ENCODE results near the gene FBL. TPM values are rescaled to one million over a fixed set of nuclear protein-coding genes. Genes with fewer than 3 reads are reported as not detected.
"Not testable (repeated sequence)": the region's sequence is repeated elsewhere in the genome, so short reads cannot be mapped to it uniquely, and the experiment has no call there.

Gene FBL
- total RNA-seq, 4 donors from 2014 or later, result 193 to 333 (median 273) TPM

DNA sequence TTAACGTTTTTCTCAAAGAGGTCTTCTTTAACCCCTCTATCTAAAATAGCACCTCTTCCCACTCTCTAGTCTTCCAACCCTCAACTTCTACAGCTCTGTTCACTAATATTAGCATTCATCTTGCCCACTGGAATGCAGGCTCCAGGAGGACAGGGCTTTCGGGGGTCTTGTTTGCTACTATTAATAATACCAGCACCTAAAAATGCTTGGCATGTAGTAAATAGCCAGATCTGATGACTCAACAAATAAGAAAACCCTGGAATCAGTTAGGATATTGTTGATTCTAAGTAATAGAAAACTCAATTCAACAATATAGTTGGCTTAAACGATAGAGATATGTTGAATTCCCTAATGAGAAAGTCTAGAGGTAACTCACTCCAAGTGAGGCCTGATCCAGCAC, 26.4 kb downstream of the FBL start:
- DNase-seq (ENCODE audit: low spot score in 2 of 2), result no peak
- no peak overlapping the region for H3K27ac ChIP-seq
- no peaks in the 10 kb centered on the region for H3K9me3 ChIP-seq
- TF ChIP-seq, protein P1, sequence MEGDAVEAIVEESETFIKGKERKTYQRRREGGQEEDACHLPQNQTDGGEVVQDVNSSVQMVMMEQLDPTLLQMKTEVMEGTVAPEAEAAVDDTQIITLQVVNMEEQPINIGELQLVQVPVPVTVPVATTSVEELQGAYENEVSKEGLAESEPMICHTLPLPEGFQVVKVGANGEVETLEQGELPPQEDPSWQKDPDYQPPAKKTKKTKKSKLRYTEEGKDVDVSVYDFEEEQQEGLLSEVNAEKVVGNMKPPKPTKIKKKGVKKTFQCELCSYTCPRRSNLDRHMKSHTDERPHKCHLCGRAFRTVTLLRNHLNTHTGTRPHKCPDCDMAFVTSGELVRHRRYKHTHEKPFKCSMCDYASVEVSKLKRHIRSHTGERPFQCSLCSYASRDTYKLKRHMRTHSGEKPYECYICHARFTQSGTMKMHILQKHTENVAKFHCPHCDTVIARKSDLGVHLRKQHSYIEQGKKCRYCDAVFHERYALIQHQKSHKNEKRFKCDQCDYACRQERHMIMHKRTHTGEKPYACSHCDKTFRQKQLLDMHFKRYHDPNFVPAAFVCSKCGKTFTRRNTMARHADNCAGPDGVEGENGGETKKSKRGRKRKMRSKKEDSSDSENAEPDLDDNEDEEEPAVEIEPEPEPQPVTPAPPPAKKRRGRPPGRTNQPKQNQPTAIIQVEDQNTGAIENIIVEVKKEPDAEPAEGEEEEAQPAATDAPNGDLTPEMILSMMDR (IDR thresholded peaks at IDR 0.05), result no peak
- no peak for TF ChIP-seq EP300 (IDR thresholded peaks at IDR 0.05)
- no peak for TF ChIP-seq POLR2A (IDR thresholded peaks at IDR 0.05)
- TF ChIP-seq POLR2AphosphoS5 (IDR thresholded peaks at IDR 0.05), result no peak
- H3K27me3 ChIP-seq, result no peaks in the 10 kb centered on the region
- H3K36me3 ChIP-seq, result no peaks in the 10 kb centered on the region
- 89% methylated on average over 3 of the region's 3 CpGs for WGBS
- no peak overlapping the region for H3K4me3 ChIP-seq
- peaks cover 11% of the 10 kb centered on the region for H3K4me1 ChIP-seq

DNA sequence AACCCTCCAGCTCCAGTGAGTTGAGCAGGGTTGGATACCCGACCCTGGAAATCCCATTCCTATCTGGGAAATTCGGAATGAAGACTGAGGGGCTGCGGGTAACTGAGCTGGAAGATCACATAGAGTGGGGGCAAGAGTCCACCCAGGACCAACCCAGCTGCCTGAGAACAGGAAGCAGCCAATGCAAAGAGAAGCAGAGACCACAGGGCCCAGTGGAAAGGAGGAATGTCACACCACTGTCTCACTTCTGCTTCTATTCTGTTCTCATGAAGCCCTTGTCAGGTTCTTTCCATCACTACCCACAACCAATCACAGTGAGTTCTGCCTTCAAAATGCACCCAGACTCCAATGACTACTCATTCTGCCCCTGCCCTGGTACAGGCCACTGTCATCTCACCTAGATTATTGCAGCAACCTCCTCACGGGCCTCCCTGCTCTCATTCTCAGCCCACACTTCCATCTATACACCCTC, 27.5 kb downstream of the FBL start:
- DNase-seq (ENCODE audit: low spot score in 2 of 2), result no peak
- H3K27me3 ChIP-seq, result no peaks in the 10 kb centered on the region
- peaks cover 3% of the 10 kb centered on the region for H3K4me1 ChIP-seq
- no peak overlapping the region for H3K27ac ChIP-seq
- no peaks in the 10 kb centered on the region for H3K9me3 ChIP-seq
- H3K4me3 ChIP-seq, result no peak overlapping the region
- TF ChIP-seq POLR2AphosphoS5 (IDR thresholded peaks at IDR 0.05) (no peak), EP300 (IDR thresholded peaks at IDR 0.05) (no peak), POLR2A (IDR thresholded peaks at IDR 0.05) (no peak)
- TF ChIP-seq, protein P1 (IDR thresholded peaks at IDR 0.05), result no peak
- no peaks in the 10 kb centered on the region for H3K36me3 ChIP-seq
- 90% methylated on average over 4 of the region's 4 CpGs for WGBS

DNA sequence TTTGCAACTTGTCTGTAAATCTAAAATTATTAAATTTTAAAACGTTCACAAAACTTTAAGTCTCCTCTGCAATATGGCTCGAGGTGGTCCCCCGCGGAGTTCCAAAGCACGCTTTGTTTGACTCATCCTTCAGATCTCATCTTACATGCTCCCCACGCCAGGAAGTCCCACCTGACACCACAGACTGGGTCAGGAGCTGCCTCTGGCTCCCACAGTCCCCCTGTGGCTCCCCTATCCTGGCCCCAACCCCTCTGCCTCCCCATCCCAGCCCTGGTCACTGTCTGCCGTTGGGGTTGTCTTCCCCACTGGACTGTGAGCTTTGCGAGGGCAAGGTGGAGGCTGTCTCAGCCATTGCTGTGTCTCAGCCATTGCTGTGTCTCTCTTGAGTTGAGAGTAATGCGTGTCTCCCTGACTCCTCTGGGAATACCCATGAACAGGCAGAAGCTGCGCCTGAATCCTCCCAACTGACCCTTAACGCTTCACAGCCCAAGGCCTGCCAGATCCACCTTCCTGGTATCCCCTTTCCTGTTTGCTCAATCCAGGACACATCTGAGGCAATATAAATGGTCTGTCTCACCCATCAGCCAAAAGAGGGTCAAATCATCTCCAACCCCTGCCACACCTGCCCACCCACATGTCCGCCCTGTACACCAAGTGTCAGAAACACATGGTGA, 28.2 kb downstream of the FBL start:
- Histone ChIP-seq H3K36me3 (no peaks in the 10 kb centered on the region), H3K27ac (no peak overlapping the region), H3K9me3 (no peaks in the 10 kb centered on the region), H3K4me3 (no peak overlapping the region), H3K27me3 (no peaks in the 10 kb centered on the region), H3K4me1 (no peaks in the 10 kb centered on the region)
- TF ChIP-seq POLR2AphosphoS5 (IDR thresholded peaks at IDR 0.05) (no peak), POLR2A (IDR thresholded peaks at IDR 0.05) (no peak), EP300 (IDR thresholded peaks at IDR 0.05) (no peak)
- TF ChIP-seq, protein P1 (IDR thresholded peaks at IDR 0.05), result no peak
- DNase-seq (ENCODE audit: low spot score in 2 of 2), result no peak
- WGBS, result 93% methylated on average over 11 of the region's 12 CpGs

DNA sequence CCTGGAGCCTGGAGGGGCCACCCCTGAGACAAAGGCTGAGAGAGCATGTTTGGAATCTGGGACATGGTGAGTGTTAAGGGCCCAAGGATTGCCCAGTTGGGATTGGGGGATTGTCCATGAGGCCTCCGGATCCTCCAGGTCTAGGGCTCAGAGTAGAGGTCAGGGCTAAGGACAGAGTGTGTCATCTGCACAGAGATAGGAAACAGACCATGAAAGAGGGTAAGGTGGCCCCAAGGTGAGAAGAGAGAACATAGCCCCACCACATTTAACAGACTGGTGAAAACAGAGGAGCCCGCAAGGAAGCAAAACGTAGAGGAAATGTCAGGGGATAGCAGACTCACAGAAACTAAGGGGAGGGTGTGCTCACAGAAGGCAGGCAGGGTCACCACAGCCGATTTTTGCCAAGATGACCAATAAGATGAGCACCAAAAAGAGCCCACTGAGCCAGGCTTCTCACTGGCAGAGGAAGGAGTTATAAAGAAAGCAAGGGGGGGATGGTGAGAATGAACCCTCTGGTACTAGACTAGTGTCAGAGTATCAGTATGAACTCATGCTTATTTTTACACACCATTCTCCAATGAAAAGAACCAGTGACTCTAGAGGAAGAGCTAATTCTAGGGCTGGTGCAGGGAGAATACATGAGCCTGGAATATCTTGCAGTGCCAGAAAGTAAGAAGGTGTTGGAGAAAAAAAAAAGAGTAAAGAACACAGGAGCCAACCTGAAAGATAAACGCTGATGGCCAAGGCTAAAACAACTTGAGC, 29.7 kb downstream of the FBL start:
- WGBS, result 86% methylated on average over 5 of the region's 5 CpGs
- no peak for DNase-seq (ENCODE audit: low spot score in 2 of 2)
- Histone ChIP-seq H3K27ac (no peak overlapping the region), H3K36me3 (no peaks in the 10 kb centered on the region), H3K27me3 (no peaks in the 10 kb centered on the region), H3K9me3 (no peaks in the 10 kb centered on the region), H3K4me3 (no peak overlapping the region), H3K4me1 (no peaks in the 10 kb centered on the region)
- TF ChIP-seq POLR2A (IDR thresholded peaks at IDR 0.05) (no peak), EP300 (IDR thresholded peaks at IDR 0.05) (no peak), POLR2AphosphoS5 (IDR thresholded peaks at IDR 0.05) (no peak)
- TF ChIP-seq, protein P1 (IDR thresholded peaks at IDR 0.05), result no peak

DNA sequence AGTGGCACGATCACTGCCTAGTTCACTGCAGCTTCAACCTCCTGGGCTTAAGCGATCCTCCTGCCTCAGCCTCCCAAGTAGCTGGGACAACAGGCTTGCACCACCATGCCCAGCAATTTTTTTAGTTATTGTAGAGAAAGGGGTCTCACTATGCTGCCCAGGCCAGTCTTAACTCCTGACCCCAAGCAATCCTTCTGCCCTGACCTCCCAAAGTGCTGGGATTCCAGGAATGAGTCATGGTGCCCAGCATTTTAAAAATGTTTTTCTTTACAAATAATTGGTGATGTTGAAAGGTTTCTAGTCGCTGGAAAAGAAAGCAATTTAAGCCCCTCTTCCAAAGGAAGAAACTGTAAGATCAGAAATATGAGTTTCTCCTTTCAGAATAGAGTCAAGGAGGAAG, 31.6 kb downstream of the FBL start:
- 94% methylated on average over 3 of the region's 3 CpGs for WGBS
- no peak overlapping the region for H3K4me3 ChIP-seq
- H3K9me3 ChIP-seq, result no peaks in the 10 kb centered on the region
- H3K27ac ChIP-seq, result no peak overlapping the region
- no peaks in the 10 kb centered on the region for H3K36me3 ChIP-seq
- no peaks in the 10 kb centered on the region for H3K27me3 ChIP-seq
- DNase-seq (ENCODE audit: low spot score in 2 of 2), result no peak
- TF ChIP-seq POLR2AphosphoS5 (IDR thresholded peaks at IDR 0.05) (no peak), EP300 (IDR thresholded peaks at IDR 0.05) (no peak), POLR2A (IDR thresholded peaks at IDR 0.05) (no peak)
- TF ChIP-seq, protein P1 (IDR thresholded peaks at IDR 0.05), result no peak
- no peaks in the 10 kb centered on the region for H3K4me1 ChIP-seq

DNA sequence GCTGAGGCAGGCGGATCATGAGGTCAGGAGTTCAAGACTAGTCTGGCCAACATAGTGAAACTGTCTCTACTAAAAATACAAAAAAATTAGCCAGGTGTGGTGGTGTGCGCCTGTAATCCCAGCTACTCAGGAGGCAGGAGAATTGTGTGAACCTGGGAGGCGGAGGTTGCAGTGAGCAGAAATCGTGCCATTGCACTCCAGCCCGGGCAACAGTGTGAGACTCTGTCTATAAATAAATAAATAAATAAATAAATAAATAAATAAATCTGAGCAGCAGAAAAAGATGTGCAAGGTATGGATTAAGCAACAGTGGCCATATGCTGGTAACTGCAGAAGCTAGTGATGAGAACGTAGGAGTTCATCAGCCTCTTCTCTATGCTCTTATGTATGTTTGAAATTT, 32.1 kb downstream of the FBL start:
- not testable (repeated sequence) for H3K4me1 ChIP-seq; H3K27me3 ChIP-seq; H3K4me3 ChIP-seq; DNase-seq (ENCODE audit: low spot score in 2 of 2); H3K27ac ChIP-seq; H3K36me3 ChIP-seq; H3K9me3 ChIP-seq
- 92% methylated on average over 6 of the region's 6 CpGs for WGBS
